Measurements from ENCODE around the gene GRIK2. TPM values are rescaled to one million over a fixed set of nuclear protein-coding genes. Genes with fewer than 3 reads are reported as not detected.

GRIK2 gene
- total and polyA plus RNA-seq, 8 donors, result 0.61 to 3.5 (median 2.4) TPM

DNA sequence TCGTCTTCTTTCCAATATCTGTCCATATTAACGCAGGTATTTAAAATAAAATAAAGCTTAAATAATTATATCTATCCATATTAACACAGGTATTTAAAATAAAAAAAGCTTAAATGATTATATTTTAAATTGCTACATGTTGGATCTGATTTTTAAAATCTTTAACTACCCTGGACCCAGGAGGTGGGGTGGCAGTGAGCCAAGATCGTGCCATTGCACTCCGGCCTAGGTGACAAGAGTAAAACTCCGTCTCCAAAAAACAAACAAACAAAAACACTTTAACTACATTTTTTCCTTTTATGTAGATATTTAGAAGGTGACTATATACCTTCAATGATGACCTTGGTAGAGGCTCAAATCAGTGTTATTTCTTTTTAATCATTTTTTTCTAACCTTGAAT, 211.9 kb downstream of the GRIK2 start:
- intact Hi-C loops (cut with DNase I), result no loop called here
- TF ChIP-seq, protein P1, sequence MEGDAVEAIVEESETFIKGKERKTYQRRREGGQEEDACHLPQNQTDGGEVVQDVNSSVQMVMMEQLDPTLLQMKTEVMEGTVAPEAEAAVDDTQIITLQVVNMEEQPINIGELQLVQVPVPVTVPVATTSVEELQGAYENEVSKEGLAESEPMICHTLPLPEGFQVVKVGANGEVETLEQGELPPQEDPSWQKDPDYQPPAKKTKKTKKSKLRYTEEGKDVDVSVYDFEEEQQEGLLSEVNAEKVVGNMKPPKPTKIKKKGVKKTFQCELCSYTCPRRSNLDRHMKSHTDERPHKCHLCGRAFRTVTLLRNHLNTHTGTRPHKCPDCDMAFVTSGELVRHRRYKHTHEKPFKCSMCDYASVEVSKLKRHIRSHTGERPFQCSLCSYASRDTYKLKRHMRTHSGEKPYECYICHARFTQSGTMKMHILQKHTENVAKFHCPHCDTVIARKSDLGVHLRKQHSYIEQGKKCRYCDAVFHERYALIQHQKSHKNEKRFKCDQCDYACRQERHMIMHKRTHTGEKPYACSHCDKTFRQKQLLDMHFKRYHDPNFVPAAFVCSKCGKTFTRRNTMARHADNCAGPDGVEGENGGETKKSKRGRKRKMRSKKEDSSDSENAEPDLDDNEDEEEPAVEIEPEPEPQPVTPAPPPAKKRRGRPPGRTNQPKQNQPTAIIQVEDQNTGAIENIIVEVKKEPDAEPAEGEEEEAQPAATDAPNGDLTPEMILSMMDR (IDR thresholded peaks at IDR 0.05), result no peak
- no peak for ATAC-seq

DNA sequence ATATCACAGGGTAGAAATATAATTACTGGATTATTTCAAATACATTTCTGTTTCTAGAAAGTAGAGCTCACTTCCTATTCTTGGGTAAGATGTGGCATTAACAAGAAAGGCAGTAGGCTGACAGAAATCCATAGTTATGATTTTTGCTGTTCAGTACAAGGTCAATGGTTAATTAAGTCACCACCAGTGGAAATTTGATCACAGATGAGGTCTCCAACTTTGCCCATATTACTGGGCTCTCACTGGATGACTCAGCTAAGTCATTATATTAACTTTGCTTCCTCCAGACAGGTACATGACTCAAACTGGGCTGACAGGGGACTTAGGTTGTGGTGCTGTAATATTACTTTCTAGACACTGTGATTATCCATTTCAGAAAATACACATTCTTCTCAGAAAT, 212.4 kb downstream of the GRIK2 start:
- no peak for DNase-seq
- TF ChIP-seq, protein P1 (IDR thresholded peaks at IDR 0.05), result no peak
- peak in 2 of 4 donors; percentile 44 to 60 for ATAC-seq
- no peak overlapping the region for H3K4me3 ChIP-seq
- H3K27ac ChIP-seq, result no peak overlapping the region
- H3K9me3 ChIP-seq, result no peaks in the 10 kb centered on the region
- no peaks in the 10 kb centered on the region for H3K36me3 ChIP-seq
- FAIRE-seq, result no peak
- H3K4me1 ChIP-seq, result no peaks in the 10 kb centered on the region
- no peaks in the 10 kb centered on the region for H3K27me3 ChIP-seq
- intact Hi-C loops (cut with DNase I), result no loop called here

More for the DNA sequence above, 211.9 kb downstream of the GRIK2 start:
- H3K4me1 ChIP-seq, result no peaks in the 10 kb centered on the region
- H3K27me3 ChIP-seq, result no peaks in the 10 kb centered on the region
- 58 to 68% methylated on average over 5 of the region's 5 CpGs for WGBS, 2 donors
- H3K4me3 ChIP-seq, result no peak overlapping the region
- no peaks in the 10 kb centered on the region for H3K9me3 ChIP-seq
- FAIRE-seq (no peak), DNase-seq (peak in 1 of 6 donors; percentile 40)
- H3K36me3 ChIP-seq, result no peaks in the 10 kb centered on the region
- no peak overlapping the region for H3K27ac ChIP-seq

DNA sequence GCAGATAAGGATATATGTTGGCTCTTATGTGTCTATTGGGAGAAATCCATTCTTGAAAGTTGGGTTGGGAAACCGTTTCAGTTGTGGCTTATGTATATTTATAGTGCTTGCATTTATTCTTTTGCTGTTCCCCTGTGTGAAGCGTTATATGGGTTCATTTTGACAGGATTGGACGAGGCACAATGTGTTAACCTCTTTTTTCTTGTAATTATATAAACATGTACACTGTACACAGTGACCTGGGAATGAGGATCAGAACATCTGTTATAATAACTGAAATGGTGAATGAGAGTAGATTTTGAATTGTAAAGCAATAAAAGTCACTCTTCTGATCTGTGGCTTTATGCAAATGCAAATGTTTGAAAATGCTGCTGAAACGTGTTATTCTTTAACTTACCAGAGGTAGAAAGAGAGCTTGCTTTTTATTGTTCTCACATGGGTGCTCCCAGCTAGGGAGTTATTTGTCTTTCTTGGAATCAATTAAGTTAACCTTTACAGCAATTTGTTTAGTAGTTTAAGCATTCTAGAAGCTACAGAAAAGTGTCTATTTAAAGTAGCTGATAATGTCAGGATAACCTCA, 213.7 kb downstream of the GRIK2 start:
- ATAC-seq, result peak in 1 of 4 donors; percentile 34
- H3K27ac ChIP-seq, result no peak overlapping the region
- intact Hi-C loops (cut with DNase I), result no loop called here
- no peaks in the 10 kb centered on the region for H3K36me3 ChIP-seq
- no peaks in the 10 kb centered on the region for H3K4me1 ChIP-seq
- TF ChIP-seq, protein P1 (IDR thresholded peaks at IDR 0.05), result no peak
- DNase-seq, result no peak
- 20 to 24% methylated on average over 4 of the region's 4 CpGs for WGBS, 2 donors
- H3K4me3 ChIP-seq, result no peak overlapping the region
- H3K9me3 ChIP-seq, result no peaks in the 10 kb centered on the region
- H3K27me3 ChIP-seq, result no peaks in the 10 kb centered on the region
- no peak for FAIRE-seq

DNA sequence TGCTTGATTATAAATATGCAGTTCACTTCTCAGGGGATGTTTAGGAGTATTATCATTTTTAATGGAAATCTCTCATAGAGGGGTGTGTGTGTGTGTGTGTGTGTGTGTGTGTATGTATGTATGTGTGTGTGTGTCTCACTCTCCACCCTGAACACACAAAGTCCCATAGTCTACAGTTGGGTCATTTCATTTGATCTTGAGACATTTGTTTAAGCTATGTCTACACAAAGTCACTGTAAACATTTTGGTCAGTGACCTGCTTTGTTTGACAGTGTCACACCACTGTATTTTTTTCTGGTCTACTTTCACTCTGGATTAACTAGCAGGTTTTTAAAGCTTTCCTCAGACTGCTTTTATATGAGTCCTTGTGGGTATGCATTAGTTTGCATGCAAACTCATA, 215.2 kb downstream of the GRIK2 start:
- DNase-seq, result no peak
- Histone ChIP-seq H3K36me3 (no peaks in the 10 kb centered on the region), H3K4me3 (no peak overlapping the region), H3K4me1 (no peaks in the 10 kb centered on the region), H3K9me3 (no peaks in the 10 kb centered on the region), H3K27me3 (no peaks in the 10 kb centered on the region), H3K27ac (no peak overlapping the region)
- intact Hi-C loops (cut with DNase I), result no loop called here
- no peak for FAIRE-seq
- TF ChIP-seq, protein P1 (IDR thresholded peaks at IDR 0.05), result no peak
- no peak for ATAC-seq

DNA sequence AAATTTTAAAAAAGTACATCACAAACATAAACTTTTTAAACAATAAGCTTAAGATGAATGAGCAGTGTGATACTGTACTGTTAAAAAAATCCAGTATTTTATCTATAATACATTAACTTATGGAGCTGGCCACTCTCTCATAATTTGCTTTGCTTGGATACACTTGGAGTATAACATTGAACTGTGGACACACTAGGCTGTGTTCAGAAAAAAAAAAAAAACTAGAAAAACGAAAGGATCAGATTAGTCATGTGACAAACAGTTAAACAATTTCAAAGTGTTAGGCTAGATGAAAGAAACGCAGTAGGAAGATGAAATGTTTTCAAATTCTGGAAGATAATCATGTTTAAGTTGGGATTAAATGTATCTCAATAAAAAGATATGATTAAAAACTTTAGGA, 220.0 kb downstream of the GRIK2 start:
- intact Hi-C loops (cut with DNase I), result no loop called here
- WGBS, 2 donors, result 39 to 42% methylated on average over 2 of the region's 2 CpGs
- DNase-seq, result no peak
- H3K27ac ChIP-seq, result no peak overlapping the region
- no peaks in the 10 kb centered on the region for H3K4me1 ChIP-seq
- no peak for ATAC-seq
- H3K27me3 ChIP-seq, result no peaks in the 10 kb centered on the region
- H3K4me3 ChIP-seq, result no peak overlapping the region
- no peak for FAIRE-seq
- TF ChIP-seq, protein P1 (IDR thresholded peaks at IDR 0.05), result no peak
- no peaks in the 10 kb centered on the region for H3K9me3 ChIP-seq
- no peaks in the 10 kb centered on the region for H3K36me3 ChIP-seq

Measured in pancreas (tissue), 10 donors.